HTR-8/SVneo (cell line): Measurements from ENCODE around the gene TRPM3.
A peak's percentile ranks its signal among the peaks of the same experiment; 100 is the strongest.

Experiments used
- DNase-seq: peaks from one replicate; pipeline ENCODE4 v3.0.0; 2011; ENCODE audit warnings: low spot score, mixed read lengths; ENCODE audit not compliant: insufficient read length
- FAIRE-seq: peaks from 2 replicates; lab custom pipeline; 2011; peaks lifted over from hg19 to GRCh38; lab: Jason Lieb, UNC

TRPM3 gene

DNA sequence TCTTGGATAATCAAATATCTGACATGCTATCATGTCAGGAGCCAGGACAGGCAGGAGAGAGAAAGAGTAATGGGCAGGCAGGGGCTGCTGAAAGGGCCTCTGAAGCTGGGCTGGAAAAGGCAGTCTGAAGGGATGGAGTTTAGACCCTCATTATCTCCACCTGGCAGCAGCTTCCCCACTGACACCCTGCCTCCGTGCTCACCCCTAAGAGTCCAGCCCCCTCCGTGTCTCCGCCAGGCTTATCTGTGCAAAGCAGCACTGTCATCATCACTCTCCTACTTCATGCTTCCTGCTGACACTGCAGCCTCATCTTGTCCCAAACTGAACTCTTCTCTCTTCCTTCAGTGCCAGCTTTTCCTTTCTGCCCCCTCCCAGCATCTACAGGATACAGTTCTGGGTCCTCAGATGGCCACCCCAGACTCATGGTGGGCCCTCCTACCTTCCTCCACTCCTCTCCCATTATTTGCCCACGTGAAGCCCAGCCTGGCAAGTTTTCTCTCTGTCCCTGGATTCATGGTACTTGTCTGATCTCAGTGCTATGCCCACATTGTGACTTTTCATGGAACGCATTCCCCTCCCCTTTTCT is 636.1 kb downstream of the TRPM3 start:
- FAIRE-seq (no peak), DNase-seq (no peak)

DNA sequence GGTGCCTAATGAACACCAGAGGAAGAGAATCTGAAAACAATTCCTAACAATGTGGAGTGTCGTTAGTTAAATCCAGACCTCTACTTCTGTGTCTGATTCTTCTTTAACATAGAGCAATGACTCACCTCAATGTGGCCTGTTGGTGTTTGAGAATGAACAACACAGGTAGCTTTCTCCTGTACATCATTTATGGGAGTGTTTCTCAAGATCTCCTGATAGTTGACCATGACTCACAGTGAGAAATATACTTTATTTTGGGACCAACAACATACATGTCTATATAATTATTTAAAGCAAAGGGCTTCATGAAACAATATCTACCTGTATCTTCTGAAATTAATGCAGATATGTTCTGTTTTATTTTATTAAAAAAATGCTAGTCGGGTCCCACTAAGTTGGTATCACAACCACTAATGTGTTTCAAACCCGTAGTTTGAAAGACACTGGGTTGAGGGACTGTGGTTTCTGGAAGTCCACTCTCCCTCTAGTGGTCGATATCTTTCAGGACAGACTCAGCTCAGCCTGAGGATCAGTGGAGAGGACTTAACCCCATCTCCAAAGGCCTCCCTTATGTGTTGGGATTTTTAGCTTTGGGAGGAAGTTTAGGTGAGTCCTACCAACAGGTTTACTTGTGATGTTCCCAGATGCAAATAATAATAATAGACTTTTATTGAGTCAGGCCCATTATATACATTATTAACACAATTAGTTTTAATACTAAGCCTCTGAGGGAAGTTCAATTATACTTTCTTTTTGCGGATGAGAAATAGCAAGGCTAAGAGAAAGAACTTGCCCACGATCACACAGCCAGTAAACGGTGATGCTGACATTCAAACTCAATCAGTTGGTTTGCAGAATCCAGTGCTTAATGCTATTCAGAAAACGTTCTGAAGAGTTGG is 636.9 kb downstream of the TRPM3 start:
- FAIRE-seq (no peak), DNase-seq (peak; percentile 75)

DNA sequence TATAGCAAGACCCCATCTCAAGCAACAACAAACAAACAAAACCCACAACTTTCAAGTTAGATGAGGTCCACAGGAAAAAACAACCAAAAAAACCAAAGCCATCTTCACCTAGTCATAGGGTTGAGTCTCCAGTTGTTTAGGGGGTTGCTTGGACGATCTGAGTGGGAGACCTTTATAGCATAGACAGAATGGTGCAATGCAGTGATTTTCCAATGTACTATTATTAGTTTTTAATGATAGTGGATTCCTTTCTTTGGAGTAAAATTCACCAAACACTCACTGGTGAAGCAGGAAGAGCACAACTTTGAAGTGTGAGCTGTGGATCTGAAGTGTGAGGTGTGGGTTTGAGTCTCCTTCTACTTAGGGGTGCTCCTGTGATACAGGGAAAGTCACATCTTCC is 640.0 kb downstream of the TRPM3 start:
- FAIRE-seq (no peak), DNase-seq (no peak)

DNA sequence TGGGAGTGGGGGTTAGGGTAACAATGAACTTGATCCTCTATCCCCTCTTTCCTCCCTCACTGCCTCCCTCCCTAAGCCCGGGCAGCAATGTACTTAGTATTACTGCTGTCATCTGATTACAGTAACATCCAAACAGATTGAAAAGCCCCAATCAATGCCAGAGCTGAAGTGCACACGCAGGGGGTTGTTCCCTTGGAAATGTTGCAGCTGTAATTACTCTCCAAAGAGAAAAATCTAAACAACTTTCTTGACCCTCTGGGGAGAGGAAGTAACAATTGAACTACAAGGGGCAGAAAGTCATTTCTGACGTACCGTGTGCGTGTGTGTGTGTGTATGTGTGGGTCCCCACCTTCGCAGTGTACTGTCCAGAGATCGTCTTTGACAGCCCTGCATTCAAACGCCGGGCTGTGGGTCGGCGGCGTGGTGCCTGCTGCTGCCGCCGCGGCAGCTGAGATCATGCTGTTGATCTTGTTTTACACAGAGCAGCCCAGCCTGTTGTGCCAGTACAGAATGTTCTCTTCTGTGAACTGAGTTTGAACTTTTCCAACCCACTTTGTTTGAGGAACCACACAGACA is 640.9 kb downstream of the TRPM3 start:
- no peak for FAIRE-seq
- DNase-seq: no peak

DNA sequence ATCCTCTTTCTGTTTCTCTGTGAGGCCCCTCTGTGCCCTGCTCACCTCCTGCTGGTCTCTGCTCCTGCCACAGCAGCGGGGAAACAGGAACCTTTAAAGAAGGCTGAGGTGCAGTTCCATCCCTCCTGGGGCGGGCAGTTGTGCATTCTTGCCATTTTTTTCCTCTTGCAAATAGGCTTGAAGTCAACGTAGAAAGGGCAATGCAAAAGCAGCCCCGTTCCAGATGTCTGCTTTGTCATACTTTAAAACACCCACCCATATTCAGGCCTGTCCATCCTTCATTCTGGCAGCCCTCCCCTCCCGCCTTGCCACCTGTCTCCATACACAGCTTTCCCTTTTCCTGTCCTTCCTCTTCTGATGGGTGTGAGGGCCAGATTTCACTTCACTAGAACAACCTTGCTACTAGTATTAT is 641.5 kb downstream of the TRPM3 start:
- FAIRE-seq: no peak

More for the DNA sequence above, 641.5 kb downstream of the TRPM3 start:
- no peak for DNase-seq
